Inflammatory macrophage (primary cell): ENCODE results near the gene ZDHHC20.
"Not testable (repeated sequence)": the region's sequence is repeated elsewhere in the genome, so short reads cannot be mapped to it uniquely, and the experiment has no call there.

Experiments used
- DNase-seq, 2 donors: peaks; one replicate each; pipeline ENCODE4 v3.0.0-alpha.2; 2020 to 2022

ZDHHC20 gene

DNA sequence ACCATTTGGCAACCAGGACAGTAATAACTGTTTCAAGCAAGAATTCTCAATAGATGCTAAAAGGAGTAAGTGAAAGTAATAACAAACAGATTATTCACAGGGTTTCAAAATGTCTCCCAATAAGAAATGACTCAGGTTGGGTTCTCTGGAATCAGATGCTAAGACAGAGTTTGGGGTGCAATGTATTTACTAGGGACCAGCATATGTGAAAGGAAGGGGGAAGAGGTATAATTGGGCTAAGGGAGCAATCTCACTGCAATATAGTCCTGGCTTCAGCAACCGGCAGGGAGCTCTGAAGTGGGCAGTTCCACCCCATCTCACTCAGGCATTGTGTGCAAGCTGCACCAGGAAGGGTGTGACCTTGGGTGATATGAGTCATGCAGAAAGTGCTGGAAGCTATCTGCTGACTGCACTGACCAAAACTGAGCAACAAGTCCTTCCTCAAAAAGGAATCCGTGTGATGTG lies 23.4 kb downstream of the ZDHHC20 start:
- DNase-seq: peak; percentile 93 to 95

DNA sequence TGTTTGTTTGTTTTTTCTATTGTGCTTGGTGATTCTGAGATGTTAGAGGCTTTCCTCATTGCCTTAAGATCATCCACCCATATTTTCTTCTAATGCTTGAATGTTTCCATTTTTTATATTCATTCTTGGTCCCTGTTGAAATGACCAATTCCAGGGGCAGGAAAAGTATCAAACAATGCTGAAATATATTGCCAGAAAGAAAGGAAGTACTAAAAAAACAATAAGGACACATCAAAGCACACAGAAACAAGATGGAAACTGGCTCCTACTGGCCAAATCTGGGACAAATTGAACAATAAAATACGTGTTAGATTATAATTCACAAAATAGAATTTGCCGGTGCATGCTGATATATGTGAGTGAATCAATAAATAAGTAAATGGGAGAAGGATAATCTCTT lies 23.9 kb downstream of the ZDHHC20 start:
- DNase-seq: no peak

DNA sequence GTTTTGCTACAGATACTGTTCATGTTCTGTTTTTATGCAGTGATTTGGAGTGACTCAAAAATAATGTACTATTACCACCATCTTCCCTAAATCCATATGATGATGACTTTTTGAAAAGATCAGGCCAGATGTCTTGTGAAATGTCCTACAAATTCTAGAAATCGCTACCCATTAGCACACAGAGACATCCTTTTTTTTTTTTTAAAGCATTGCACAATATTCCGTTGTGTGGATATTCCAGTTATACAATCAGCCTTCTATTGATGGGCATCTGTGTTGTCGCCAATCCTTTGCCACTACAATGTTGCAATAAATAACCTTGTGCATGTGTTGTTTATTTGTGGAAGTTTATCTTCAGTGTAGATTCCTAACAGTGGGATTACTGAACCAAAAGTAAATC lies 24.5 kb downstream of the ZDHHC20 start:
- peak; percentile 83 to 98 for DNase-seq

DNA sequence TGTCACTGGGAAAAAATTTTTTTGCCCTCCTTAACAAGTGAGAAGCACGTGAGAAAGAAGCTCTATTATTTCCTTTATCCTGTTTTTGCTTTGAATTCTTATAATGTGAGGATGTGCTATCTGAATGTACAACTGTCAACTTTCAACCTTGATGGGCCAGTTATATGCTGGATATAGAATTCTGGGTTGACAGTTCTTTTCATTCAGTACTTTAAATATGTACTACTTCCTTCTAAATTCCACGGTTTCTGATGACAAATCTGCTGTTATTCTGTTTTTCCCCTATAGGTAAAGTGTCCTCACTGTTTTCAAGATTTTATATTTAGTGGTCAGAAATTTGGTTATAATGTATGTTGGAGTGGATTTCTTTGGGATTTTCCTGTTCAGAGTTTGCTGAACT lies 29.9 kb downstream of the ZDHHC20 start:
- DNase-seq: no peak

DNA sequence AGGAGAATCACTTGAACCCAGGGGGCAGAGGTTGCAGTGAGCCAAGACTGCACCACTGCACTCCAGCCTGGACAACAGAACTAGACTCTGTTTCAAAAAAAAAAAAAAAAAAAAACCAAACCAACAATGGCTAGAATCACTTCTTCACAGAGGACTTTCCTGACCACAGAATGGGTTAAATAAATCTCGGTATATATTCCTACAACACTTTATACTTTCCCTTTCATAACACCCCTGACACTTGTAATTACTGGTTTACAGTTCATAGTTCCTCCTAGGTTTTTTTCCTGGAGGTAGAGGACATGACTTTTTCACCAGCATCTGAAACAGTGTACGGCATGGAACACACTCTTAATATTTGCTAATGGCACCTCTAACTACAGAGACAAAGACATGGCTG lies 31.4 kb downstream of the ZDHHC20 start:
- DNase-seq: no peak

DNA sequence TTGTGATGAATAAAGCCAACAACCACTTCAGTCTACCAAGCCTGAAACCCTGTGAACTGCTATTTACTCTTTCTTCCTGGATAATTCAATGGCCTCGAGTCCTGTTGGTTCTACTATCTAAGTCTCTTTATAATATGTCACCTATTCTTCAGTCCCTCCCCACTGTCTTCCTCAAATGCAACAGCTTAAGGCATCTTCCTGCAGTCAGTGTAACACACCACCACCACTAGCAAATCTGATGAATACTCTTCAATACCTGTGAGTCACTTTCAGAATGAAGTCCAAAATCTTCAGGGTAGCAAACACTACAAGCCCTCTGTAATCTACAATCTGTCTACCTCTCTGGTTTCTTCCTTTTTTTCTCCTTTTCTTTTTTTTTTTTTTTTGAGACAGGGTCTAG lies 32.9 kb downstream of the ZDHHC20 start:
- no peak for DNase-seq

DNA sequence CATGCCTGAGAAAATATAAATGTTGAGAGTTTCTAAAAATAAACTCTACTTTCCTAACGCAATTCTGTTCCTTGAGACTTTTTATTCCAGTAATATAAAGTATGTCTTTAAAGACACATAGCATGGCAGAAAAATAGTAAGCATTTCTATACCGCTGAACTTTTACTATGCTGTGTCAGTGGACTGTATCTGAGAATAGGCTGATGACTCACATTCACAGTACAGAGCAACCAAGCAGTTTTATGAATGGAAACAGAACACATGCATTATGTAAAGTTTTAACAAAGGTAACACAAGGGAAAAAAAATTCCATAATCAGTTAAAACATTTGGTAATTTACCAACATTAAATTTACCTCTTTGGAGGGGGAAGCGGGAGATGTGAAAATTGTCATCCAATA lies 38.4 kb downstream of the ZDHHC20 start:
- no peak for DNase-seq

DNA sequence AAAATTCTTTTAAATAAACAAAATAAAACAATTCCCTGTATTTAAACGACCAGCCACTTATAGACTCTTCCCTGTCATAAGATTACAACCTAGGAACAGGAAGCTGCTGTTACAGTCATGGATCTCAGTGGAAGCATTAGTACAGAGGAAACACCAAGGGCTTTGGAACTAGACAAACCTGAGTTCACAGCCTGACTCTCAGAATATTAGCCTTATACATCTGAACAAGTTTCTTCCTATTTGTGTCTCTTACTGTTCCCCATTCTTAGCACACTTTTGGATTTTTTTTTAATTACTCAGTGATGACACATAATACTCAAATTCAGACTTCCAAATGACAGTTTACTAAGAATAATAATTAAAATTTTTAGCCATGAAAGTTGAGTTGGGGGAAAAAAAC lies 46.1 kb downstream of the ZDHHC20 start:
- DNase-seq: peak in 1 of 2 donors; percentile 20

DNA sequence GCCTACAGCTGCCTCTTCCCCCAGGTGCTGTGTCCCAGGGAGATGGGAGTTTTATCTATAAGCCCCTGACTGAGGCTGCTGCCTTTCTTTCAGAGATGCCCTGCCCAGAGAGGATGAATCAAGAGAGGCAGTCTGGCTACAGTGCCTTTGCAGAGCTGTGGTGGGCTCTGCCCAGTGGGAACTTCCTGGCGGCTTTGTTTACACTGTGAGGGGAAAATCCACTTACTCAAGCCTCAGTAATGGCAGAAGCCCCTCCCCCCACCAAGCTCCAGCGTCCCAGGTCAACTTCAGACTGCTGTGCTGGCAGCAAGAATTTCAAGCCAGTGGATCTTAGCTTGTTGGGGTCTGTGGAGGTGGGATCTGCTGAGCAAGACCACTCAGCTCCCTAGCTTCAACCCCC lies 48.6 kb downstream of the ZDHHC20 start:
- DNase-seq: not testable (repeated sequence)

DNA sequence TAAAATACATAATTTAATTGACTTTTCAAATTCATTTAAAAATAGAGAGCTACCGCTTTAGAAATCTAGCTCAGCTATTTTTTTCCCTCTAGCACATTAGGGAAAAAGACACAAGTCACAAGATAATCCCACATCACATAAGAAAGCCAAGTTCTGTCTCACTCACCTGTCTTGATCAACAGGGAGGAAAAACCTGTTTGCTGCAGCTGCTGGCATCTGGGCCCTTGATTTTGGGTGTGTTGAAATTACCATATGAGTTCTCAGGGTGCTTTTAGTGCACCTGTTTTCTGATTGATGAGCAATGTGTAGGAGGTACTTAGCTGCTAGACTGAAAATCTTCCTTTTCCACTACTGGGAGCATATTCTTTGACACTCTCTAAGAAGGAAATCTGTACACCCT lies 53.8 kb downstream of the ZDHHC20 start:
- no peak for DNase-seq

DNA sequence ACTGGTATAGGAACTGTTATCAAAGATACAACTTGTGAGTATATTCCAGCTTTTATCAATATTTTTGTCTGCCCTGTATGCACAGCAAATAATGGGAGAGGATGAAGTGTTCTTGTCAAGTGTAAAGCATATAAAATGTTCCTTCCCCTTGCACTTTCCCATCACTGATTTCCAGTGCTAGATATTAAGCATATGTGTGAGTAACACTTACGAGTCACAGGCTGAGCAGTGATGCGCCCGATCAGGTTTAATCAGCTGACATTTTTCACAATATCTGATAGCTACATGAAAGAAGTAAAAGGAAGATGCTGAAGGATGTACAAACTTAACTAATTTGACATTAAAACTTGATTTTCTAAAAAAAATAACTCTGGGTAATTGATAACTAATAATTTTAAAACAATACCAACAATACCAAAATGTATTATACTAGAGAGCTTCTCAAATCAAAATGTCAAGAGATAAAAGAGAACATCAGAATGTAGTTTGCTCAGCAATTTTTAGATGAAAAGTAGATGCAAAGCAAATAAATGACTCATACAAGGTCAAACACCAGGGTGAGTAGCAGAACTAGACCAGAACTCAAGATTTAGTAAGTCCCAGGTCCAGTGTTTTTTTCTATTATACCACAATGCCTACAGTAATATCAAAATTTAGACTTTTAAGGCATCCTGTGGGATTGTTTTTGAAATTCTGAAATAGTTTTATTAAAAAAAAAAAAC lies 56.4 kb downstream of the ZDHHC20 start:
- no peak for DNase-seq

DNA sequence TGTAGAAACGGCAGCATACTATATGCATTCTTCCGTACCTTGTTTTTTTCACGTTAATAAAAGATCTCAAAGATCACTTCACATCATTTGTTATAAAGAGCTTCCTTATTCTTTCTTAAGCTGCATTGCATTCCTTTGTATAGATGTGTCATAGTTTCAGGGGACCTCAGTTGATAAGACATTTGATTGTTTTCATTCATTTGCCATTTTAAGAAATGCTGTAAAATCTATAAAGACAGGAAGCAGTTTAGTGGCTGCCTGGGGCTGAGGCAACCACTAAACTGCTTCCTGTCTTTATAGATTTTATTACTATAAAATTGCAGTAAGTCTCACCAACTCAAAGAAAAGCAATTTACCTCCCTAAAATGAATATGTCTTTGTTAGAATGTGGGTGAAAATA lies 59.4 kb downstream of the ZDHHC20 start:
- no peak for DNase-seq

DNA sequence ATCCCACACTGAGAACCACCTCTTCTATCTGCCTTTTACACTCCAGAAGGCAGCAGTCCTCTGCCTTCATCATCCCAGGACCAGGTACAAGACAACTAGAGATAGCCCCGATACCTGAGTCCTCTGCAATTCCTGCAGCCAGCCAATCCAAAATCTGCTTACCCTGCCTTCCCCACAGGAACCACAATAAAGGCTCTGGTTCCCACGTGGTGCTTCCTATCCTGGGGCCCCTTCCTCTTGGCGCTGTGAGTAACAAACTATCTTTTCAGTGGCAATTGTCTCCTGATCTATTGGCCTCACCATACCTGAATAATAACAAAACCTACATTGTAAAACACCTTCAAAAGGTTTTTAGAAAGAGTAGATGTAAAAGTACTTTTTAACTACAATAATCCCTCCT lies 63.1 kb downstream of the ZDHHC20 start:
- DNase-seq: no peak

DNA sequence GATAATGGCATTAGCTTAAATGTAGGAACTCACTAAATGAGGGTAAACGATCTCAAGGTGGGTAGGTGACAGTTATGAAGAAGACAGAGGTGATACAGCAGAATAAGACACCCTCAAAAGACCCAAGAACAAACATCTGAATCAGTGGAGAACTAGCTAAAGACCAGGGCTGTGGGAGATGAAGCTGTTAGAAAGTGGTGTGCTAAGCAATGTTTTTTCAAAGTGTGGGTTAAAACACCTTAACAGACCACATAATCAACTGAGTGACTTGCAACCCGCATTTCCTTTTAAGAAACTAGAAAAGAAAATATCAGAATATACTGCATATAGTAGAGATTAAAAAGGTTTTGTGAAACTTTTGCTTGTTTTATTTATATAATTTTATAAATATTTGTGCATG lies 70.0 kb downstream of the ZDHHC20 start:
- DNase-seq: no peak

DNA sequence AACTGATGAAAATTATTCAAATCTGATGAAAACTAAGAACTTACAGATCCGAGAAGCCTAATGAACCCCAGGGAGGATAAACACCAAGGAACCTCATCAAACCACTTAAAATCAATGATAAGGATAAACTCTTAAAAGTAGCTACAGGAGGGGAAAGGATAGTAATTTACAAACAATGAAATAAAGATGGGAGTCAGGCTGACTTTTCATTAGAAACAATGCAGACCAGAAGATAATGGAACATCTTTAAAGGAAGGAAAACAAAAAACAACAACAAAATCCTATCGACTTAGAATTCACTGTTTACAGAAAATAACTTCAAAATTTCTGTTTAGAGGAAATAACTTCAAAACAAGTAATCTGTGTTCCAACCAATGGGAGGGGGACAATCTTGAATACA lies 73.4 kb downstream of the ZDHHC20 start:
- DNase-seq: no peak

DNA sequence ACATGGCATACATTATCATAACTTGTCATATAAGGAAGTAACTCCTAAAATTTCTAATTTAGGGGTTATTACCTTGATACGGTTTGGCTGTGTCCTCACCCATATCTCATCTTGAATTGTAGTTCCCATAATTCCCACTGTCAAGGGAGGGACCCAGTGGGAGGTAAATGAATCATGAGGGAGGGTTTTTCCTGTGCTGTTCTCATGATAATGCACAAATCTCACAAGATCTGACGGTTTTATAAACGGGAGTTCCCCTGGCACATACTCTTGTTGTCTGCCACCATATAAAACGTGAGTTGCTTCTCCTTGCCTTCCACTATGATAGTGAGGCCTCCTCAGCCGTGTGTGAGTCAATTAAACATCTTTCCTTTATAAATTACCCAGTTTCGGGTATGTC lies 76.0 kb downstream of the ZDHHC20 start:
- DNase-seq: no peak

DNA sequence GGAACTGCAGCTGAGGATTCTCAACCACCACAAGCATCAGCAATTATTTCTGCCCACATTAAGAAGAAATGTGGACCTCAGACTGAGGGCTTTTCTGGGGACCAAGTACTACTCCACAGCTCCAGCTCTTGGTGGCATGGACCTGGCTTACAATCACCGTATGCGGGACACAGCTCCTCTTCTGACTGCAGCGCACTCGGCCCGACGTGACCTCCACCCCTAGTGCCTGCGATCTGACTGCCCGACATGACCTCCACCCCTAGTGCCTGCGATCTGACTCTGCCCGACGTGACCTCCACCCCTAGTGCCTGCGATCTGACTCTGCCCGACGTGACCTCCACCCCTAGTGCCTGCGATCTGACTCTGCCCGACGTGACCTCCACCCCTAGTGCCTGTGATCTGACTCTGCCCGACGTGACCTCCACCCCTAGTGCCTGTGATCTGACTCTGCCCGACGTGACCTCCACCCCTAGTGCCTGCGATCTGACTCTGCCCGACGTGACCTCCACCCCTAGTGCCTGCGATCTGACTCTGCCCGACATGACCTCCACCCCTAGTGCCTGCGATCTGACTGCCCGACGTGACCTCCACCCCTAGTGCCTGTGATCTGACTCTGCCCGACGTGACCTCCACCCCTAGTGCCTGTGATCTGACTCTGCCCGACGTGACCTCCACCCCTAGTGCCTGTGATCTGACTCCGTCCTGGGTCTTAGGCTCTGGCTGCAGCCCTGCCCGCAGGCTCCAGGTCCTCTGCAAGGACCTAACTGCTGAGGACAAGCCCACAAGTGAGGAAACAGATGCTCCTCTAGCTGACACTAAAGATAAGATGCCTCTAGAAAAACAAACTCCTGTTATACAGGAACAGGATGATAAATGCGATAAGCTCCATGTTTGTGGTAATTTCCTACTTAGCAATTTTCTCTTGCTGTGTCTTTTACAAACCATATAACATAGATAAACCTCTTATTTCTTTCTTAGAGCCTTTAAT lies 81.8 kb downstream of the ZDHHC20 start:
- not testable (repeated sequence) for DNase-seq

DNA sequence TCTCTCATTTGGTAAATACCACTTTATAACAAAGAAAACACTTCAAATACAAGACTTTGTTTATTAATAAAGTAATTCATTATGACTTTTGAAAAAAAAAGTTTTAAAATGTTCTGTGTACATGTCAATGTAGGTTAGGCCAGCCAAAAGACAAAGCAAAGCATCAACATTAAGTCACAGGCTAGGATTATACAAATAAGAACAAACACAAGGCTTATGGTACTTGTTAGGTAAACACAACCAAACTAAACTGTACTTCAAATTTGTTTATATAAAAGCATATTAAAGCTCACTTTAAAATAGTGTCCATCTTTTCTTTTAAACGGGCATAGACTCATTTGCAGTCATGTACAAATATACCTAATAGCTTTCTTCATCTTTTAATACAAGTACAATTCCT lies 86.6 kb downstream of the ZDHHC20 start:
- DNase-seq: no peak

DNA sequence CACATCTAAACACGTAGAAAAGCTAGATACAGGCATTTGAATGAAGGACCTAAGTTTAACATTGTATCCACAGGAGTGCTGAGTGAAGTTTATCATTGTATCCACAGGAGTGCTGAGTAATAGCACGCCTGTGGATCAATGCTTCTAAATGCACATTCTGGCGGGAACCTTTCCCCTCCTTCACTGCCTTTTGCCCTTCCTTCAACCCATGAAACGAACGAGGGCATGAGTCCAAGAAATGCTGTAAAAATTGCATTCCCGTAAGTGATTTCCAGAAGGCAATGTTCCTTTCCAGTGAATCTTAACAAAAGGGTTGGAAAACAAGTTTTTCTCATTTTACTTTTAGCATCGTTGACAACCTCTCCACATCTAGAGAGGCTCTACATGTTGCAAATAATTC lies 88.1 kb downstream of the ZDHHC20 start:
- no peak for DNase-seq

DNA sequence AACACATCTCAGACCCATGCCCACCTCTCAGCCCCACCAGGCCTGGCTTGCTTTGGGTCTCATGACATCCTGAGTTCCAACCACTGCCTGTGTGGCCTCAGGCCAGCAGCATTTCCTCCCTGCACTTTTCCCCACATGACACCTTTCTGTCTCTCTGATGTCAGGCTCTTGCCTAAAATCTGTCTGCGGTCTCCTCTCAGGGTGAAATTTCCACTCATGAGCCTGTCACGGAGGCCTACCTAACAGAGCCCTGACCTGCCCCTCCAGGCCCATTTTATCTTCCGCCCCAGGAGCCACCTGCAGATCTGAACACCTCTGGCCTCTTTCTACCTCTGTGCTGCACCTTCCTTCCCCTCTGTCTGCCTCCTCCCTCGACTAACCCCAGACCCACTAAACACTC lies 93.5 kb downstream of the ZDHHC20 start:
- no peak for DNase-seq

DNA sequence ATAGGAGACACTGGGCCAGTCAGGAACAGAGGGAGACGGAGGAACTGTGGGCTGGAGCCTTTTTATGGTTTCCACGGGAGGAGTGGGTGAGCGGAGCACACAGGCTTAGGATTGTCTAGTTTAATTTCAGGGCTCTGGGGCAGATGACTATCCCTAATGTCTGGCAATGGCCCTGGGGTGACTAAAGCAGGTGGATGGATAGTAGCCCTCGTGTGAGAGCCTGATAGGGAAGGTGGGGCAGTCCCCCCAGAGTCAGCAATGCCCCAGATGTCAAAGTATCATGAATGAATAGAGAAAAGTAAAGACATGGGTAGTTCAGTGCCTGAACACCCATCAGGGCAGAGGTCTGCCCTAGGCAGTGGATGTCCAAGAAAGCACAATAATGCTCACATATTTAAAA lies 94.2 kb downstream of the ZDHHC20 start:
- no peak for DNase-seq

DNA sequence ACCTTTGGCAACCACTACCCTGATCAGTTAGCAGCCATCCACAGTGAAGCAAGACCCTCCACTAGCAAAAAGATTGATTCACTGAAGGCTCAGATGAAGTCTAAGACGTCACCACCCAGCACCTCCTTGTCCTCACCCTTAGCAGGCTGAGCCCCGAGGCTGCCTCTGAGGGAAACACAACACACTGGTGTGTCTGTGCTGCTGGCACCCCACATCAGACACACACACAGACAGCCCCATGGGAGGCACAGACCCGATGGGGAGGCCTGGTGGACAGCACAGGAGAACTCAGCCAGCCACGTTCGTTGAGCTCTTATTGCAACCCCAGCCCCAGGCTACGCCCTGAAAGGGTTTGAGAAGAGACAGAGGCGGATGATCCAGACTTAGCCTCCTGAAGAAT lies 94.7 kb downstream of the ZDHHC20 start:
- no peak for DNase-seq

DNA sequence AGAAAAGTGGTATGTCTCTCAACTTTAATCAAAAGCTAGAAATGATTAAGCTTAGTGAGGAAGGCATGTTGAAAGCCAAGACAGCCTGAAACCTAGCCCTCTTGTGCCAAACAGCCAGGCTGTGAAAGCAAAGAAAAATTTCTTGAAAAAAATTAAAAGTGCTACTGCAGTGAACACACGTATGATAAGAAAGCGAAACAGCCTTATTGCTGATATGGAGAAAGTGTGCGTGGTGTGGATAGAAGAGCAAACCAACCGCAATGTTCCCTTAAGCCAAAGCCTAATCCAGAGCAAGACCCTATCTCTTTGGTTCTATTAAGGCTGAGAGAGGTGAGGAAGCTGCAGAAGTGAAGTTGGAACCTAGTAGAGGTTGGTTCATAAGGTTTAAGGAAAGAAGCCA lies 96.4 kb downstream of the ZDHHC20 start:
- DNase-seq: no peak

DNA sequence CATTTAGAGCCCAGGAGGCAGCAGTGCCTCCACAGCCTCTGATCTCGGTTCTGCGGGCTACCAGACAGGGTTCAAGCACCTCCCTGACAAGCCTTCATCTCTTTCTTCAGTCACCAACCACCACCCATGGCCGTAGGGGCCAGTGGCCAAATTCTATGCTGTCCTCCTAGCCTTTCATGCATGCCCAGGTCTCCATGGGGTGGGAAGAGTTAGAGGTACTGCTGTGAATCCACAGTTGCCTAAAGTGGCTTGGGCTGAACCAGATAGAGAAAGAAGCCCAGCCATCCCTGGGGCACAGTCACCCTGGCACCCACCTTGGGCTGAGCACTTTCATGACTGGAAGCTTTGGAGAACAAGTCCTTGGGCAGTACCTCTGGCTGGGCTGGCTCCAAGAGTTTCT lies 97.4 kb downstream of the ZDHHC20 start:
- DNase-seq: no peak
